ENCODE results near the gene LIG1.

DNA sequence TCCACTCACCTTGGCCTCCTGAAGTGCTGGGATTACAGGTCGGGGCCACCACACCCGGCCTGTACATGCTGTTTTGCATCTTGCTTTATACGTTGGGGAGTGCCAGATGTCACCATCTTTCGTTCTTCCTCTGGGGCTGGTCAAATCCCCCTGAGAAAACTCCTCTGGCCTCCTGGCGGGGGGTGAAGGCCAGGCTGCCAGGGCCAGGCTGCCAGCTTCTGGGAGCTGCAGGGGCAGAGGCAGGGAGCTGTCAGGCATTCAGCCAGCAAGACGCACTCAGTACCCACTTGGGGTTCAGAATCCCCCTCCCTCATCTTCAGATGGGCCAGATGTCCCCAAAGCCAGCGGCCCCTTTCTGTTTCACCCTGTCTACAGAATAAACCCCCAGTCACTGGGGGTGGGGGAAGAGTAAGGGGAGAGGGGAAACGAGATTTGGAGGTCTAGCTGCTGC, 16.4 kb upstream of the LIG1 start:
- TF ChIP-seq, protein P1, sequence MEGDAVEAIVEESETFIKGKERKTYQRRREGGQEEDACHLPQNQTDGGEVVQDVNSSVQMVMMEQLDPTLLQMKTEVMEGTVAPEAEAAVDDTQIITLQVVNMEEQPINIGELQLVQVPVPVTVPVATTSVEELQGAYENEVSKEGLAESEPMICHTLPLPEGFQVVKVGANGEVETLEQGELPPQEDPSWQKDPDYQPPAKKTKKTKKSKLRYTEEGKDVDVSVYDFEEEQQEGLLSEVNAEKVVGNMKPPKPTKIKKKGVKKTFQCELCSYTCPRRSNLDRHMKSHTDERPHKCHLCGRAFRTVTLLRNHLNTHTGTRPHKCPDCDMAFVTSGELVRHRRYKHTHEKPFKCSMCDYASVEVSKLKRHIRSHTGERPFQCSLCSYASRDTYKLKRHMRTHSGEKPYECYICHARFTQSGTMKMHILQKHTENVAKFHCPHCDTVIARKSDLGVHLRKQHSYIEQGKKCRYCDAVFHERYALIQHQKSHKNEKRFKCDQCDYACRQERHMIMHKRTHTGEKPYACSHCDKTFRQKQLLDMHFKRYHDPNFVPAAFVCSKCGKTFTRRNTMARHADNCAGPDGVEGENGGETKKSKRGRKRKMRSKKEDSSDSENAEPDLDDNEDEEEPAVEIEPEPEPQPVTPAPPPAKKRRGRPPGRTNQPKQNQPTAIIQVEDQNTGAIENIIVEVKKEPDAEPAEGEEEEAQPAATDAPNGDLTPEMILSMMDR (IDR thresholded peaks at IDR 0.05), result no peak
- TF ChIP-seq POLR2A (IDR thresholded peaks at IDR 0.05), result no peak
